ENCODE data around the gene ZNF850. TPM values are rescaled to one million over a fixed set of nuclear protein-coding genes. Genes with fewer than 3 reads are reported as not detected.
A peak's percentile ranks its signal among the peaks of the same experiment; 100 is the strongest.

ZNF850 gene
- polyA plus RNA-seq, 4 donors = 2.7 to 3.2 (median 3.2) TPM

DNA sequence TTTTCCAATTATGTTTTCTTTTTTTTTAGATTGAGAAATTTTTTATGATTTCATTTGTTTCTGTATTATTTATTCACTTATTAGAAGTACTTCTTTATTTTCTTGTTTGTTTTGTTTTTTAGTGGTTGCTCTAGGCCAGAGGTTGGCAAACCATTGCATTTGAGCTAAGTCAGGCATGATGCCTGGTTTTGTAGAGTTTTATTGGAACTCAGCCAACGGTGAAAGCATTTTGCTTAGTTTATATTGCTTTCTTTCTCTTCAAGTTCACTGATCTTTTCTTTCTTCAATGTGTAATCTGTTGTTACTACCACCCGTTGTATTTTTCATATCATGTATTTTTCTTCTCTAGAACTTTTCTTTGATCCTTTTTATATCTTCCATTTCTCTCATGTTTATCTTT is 65.5 kb downstream of the ZNF850 start:
- DNase-seq (ENCODE audit: low read depth in 4 of 4, low spot score in 3 of 4) = no peak

DNA sequence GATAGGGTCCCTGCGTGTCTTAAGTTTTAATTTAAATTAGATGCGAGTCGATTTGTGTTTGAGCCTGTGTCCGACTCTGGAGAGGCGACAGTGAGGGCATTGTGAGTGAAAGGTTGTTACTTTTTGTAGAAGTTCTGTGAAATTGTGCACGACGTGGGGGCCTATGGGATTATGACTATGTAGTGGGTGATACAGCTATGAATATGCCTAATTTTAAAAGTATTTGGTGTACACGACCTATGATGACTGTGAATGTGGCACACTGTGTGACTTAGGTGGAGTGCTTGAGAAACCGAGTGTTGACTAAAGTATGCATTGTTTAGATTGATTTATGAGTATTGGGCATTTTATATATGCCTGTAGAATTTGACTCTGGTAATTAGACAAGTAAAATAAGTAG is 84.5 kb downstream of the ZNF850 start:
- DNase-seq (ENCODE audit: low read depth in 4 of 4, low spot score in 3 of 4) = no peak

DNA sequence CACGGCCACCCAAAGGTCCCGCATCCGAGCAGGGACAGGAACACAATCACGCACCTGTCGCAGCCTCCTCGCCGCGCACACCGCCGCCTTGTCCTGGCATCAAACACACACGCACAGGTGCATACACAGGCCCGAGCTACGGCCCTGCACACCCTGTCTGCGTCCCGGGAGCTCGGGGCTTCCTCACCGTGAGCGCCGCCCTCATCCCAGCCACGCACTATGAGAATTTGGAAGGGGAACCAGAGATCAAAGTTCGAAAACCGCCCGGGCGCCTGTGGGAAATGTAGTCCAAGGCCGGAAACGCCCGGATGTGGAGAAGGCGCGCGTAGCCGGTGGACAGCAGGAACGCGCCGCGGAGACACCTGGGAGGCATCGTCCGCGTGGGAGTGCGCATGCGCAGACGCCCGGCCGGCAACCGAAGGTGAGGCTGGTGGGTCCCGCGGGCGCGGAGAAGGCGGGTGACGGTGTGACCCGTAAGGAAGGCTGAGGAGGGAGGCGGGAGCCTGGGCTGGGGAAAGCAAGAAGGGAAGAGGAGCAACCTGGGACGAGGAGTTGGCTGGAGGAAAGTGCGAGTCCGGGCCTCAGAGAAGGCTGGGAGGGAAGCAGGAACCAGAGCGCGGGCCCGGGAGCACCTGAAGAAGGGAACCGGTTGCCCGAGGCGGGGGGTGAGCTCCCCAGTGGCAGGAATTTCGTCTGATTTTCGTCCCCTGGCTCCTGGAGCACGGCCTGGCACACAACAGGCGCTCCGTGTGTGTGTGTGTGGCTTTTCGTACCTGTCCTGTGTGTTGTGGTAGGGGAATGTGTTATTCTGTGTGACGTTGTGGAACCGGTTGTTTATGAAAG is 85.2 kb downstream of the ZNF850 start, which contains the start of gene ZNF567:
ZNF567 (plus strand) TSS at position 399 of the 843 bp plus-strand sequence. CDS start 7,256 bp downstream, outside the sequence.
- DNase-seq (ENCODE audit: low read depth in 4 of 4, low spot score in 3 of 4) = peak; percentile 85 to 94 (median 90)

- no peak for DNase-seq (ENCODE audit: low read depth in 4 of 4, low spot score in 3 of 4)
Measured at GRCh38 chr19:36686365-36687213, 86.0 kb downstream of the ZNF850 start.

DNA sequence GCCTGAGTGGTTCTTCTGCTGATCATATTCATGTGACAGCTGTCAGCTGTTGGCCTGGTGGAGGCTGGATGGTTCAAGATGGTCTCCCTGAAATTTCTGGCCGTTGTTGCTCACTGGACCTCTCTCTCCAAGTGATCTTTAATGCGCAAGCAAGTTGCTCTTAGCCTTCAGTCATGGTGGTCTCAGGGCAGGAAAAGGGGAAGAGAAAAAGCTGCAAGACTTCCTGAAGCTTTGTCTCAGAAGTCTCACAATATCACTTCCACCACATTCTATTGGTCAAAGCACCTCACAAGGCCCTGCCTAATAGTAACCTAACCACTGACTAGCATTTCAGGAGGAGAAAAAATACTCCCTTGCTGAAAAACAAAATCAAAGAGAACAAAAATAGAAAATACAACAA is 86.8 kb downstream of the ZNF850 start:
- DNase-seq (ENCODE audit: low read depth in 4 of 4, low spot score in 3 of 4) = no peak

GRCh38 chr19:36679455-36679854 is 93.2 kb downstream of the ZNF850 start:
- DNase-seq (ENCODE audit: low read depth in 4 of 4, low spot score in 3 of 4) = no peak

DNA sequence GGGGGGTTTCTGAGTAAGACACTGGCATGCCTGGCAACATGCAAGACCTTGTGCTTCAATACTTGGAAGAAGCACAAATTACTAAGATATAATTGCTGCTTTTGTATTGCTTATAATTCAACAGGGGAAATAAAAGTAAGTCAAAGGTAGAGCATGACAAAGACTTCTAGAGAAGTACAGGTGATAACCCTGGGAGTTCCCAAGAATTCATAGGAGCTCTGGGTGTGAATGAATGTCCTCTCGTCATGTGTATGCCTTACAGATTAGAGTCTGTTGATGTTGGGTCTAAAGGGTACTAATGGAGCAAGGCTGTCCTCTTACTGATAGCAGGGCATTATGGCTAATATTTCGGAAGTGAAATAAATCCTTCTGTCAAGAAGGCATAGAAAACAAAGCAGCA is 98.4 kb downstream of the ZNF850 start:
- no peak for DNase-seq (ENCODE audit: low read depth in 4 of 4, low spot score in 3 of 4)

DNA sequence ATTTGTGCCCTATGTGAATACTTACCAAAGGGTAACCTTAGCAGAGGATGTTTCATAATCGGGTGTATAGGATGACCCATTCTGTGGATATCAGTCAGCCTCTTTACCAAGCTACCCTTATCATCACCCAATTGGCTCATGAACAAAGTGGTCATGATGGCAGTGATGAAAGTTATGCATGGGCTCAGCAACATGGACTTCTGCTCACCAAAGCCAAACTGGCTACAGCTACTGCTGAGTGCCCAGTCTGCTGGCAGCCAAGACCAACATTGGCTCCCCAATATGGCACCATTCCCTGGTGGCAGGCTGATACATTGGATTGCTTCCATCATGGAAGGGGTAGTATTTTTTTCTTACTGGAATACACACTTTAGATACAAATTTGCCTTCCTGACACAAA is 100.2 kb downstream of the ZNF850 start:
- DNase-seq (ENCODE audit: low read depth in 4 of 4, low spot score in 3 of 4) = no peak

DNA sequence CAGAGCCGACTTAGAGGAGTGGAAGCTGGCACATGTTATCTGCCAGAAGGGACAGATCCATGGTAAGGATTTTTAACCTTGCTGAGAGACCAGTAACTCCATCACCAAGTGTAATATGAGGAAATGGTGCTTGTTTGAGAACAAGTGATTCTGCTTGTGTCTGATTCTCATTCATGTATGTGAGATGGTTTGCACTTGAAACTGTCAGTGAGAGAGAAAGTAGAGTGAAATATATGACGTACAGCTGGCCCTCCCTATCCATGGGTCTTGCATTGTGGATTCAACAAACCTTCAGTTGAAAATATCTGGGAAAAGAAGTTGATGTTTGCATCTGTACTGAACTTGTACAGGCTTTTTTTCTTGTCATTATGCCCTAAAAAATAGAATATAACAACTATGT is 104.0 kb downstream of the ZNF850 start:
- no peak for DNase-seq (ENCODE audit: low read depth in 4 of 4, low spot score in 3 of 4)

DNA sequence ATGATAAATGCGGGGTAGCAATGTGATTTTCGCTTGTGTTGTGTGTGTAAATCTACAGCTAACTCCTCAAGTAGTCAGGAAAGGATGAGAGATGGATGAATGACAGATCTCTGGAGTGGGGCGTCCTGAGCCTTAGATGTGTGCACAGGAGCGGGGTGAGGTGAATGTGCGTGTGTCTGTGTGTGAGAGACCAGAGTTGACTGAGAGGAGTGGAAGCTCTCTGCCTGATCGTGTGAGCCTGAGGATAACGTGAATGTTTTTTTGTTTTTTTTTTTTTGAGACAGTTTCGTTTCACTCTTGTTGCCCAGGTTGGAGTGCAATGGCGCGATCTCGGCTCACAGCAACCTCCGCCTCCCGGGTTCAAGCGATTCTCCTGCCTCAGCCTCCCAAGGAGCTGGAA is 106.8 kb downstream of the ZNF850 start:
- no peak for DNase-seq (ENCODE audit: low read depth in 4 of 4, low spot score in 3 of 4)

Other genes with a start within 250 kb of the ZNF850 start
- gene ZNF260, start 244.5 kb downstream of the ZNF850 start, polyA plus RNA-seq (ENCODE audit: insufficient read length in 4 of 4) = 10 to 100 TPM; 30.9 to 40.4 (median 33.7) TPM
- 10 to 100 TPM; 23.9 to 28.4 (median 24.7) TPM for gene ZNF529, start 199.5 kb downstream of the ZNF850 start, polyA plus RNA-seq (ENCODE audit: insufficient read length in 4 of 4)
- 1 to 10 TPM; 6.0 to 8.9 (median 8.1) TPM for gene ZNF382, start 167.5 kb downstream of the ZNF850 start, polyA plus RNA-seq (ENCODE audit: insufficient read length in 4 of 4)
- gene ZNF461, start 106.0 kb downstream of the ZNF850 start, polyA plus RNA-seq (ENCODE audit: insufficient read length in 4 of 4) = 10 to 100 TPM; 11.8 to 13.6 (median 12.7) TPM
- 10 to 100 TPM; 10.9 to 16.9 (median 13.9) TPM for gene ZNF567, start 85.2 kb downstream of the ZNF850 start, polyA plus RNA-seq (ENCODE audit: insufficient read length in 4 of 4)
- gene ZNF790, start 65.6 kb upstream of the ZNF850 start, polyA plus RNA-seq (ENCODE audit: insufficient read length in 4 of 4) = 10 to 100 TPM; 10.6 to 14.4 (median 11.8) TPM
- gene ZNF345, start 78.1 kb upstream of the ZNF850 start, polyA plus RNA-seq (ENCODE audit: insufficient read length in 4 of 4) = 10 to 100 TPM; 11.2 to 15.8 (median 14.0) TPM
- 1 to 10 TPM; 6.5 to 7.6 (median 7.1) TPM for gene ZNF829, start 143.5 kb upstream of the ZNF850 start, polyA plus RNA-seq (ENCODE audit: insufficient read length in 4 of 4)
- gene ZNF568, start 143.5 kb upstream of the ZNF850 start, polyA plus RNA-seq (ENCODE audit: insufficient read length in 4 of 4) = 10 to 100 TPM; 22.5 to 26.7 (median 24.4) TPM